Large intestine (tissue), 3 donors: ENCODE data around the gene SESN1. TPM values are rescaled to one million over a fixed set of nuclear protein-coding genes. Genes with fewer than 3 reads are reported as not detected.
"Not testable (repeated sequence)": the region's sequence is repeated elsewhere in the genome, so short reads cannot be mapped to it uniquely, and the experiment has no call there.

Experiments
- DNase-seq, 2 donors: peaks; one replicate each; pipeline versions ENCODE4 v3.0.0 to v3.0.0-alpha.2; 2013
- H3K27ac ChIP-seq: one replicate; pipeline ENCODE4 v1.5.1; 2013; ENCODE audit warnings: low read length
- H3K27me3 ChIP-seq: 2 replicates; pipeline ENCODE4 v1.6.1; 2013; ENCODE audit warnings: low read length; ENCODE audit not compliant: control insufficient read depth, insufficient read depth
- H3K36me3 ChIP-seq: 2 replicates; pipeline ENCODE4 v1.6.1; 2013; ENCODE audit warnings: low read length; ENCODE audit not compliant: control insufficient read depth, insufficient read depth
- H3K4me1 ChIP-seq: one replicate; pipeline ENCODE4 v1.6.1; 2013; ENCODE audit warnings: low read length; ENCODE audit not compliant: control insufficient read depth, insufficient read depth
- H3K4me3 ChIP-seq: one replicate; pipeline ENCODE4 v1.5.1; 2013; ENCODE audit warnings: low read length
- H3K9me3 ChIP-seq: one replicate; pipeline ENCODE4 v1.6.1; 2013; ENCODE audit warnings: mild to moderate bottlenecking, low read depth, low read length, moderate library complexity; ENCODE audit not compliant: control insufficient read depth
- WGBS: methylation state at CpG from one replicate; pipeline ENCODE4 v1.1.5; 2013; ENCODE audit warnings: low lambda C conversion rate; ENCODE audit not compliant: insufficient coverage; 5-methylcytosine and 5-hydroxymethylcytosine counted together
- polyA plus RNA-seq: library from polyadenylated mRNA; unstranded; fragments of 120-200 nt; gene quantifications from one replicate; pipeline ENCODE4 v1.2.1, GENCODE V29; 2013

SESN1 gene
- polyA plus RNA-seq, 1 donor, result 48.4 TPM

GRCh38 chr6:108988296-108988695, 106.3 kb downstream of the SESN1 start:
- Histone ChIP-seq H3K27me3 (no peaks in the 10 kb centered on the region), H3K4me3 (no peak overlapping the region), H3K27ac (no peak overlapping the region), H3K4me1 (peaks cover 20% of the 10 kb centered on the region), H3K9me3 (no peaks in the 10 kb centered on the region), H3K36me3 (peaks cover 47% of the 10 kb centered on the region)
- no CpG with 5 or more reads among the region's 3 CpGs for WGBS
- DNase-seq, result no peak

- H3K4me1 ChIP-seq, result peaks cover 20% of the 10 kb centered on the region
- no peak overlapping the region for H3K27ac ChIP-seq
- H3K27me3 ChIP-seq, result no peaks in the 10 kb centered on the region
- no peak overlapping the region for H3K4me3 ChIP-seq
- H3K9me3 ChIP-seq, result no peaks in the 10 kb centered on the region
- DNase-seq, result no peak
- H3K36me3 ChIP-seq, result peaks cover 40% of the 10 kb centered on the region
These were observed 107.5 kb downstream of the SESN1 start for GRCh38 chr6:108987156-108987555.

- no peaks in the 10 kb centered on the region for H3K9me3 ChIP-seq
- no peak overlapping the region for H3K27ac ChIP-seq
- H3K4me3 ChIP-seq, result no peak overlapping the region
- peaks cover 8% of the 10 kb centered on the region for H3K4me1 ChIP-seq
- H3K27me3 ChIP-seq, result no peaks in the 10 kb centered on the region
- peaks cover 23% of the 10 kb centered on the region for H3K36me3 ChIP-seq
- DNase-seq, result peak in 1 of 2 donors; percentile 20
These were observed 109.3 kb downstream of the SESN1 start for GRCh38 chr6:108985301-108985700.

GRCh38 chr6:108983151-108983550, 111.5 kb downstream of the SESN1 start:
- Histone ChIP-seq H3K27ac (no peak overlapping the region), H3K27me3 (no peaks in the 10 kb centered on the region), H3K4me1 (no peaks in the 10 kb centered on the region), H3K36me3 (peaks cover 7% of the 10 kb centered on the region), H3K9me3 (no peaks in the 10 kb centered on the region), H3K4me3 (no peak overlapping the region)
- WGBS, result 100% methylated on average over 1 of the region's 1 CpG
- no peak for DNase-seq

GRCh38 chr6:108982154-108983113, 112.2 kb downstream of the SESN1 start:
- H3K4me3 ChIP-seq, result no peak overlapping the region
- WGBS, result 100% methylated on average over 3 of the region's 10 CpGs
- no peaks in the 10 kb centered on the region for H3K4me1 ChIP-seq
- H3K27me3 ChIP-seq, result no peaks in the 10 kb centered on the region
- no peak for DNase-seq
- H3K9me3 ChIP-seq, result no peaks in the 10 kb centered on the region
- H3K27ac ChIP-seq, result no peak overlapping the region
- H3K36me3 ChIP-seq, result peaks cover 6% of the 10 kb centered on the region

- not testable (repeated sequence) for H3K27me3 ChIP-seq
- 100% methylated on average over 1 of the region's 1 CpG for WGBS
These were observed 116.0 kb downstream of the SESN1 start for GRCh38 chr6:108978638-108979037.

GRCh38 chr6:108974201-108974600, 120.4 kb downstream of the SESN1 start:
- no peaks in the 10 kb centered on the region for H3K27me3 ChIP-seq
- peaks cover 6% of the 10 kb centered on the region for H3K4me1 ChIP-seq
- no peak overlapping the region for H3K27ac ChIP-seq
- H3K36me3 ChIP-seq, result no peaks in the 10 kb centered on the region
- H3K4me3 ChIP-seq, result no peak overlapping the region
- DNase-seq, result no peak
- WGBS, result 100% methylated on average over 1 of the region's 1 CpG
- no peaks in the 10 kb centered on the region for H3K9me3 ChIP-seq

More at GRCh38 chr6:108978638-108979037, 116.0 kb downstream of the SESN1 start:
- H3K4me1 ChIP-seq, DNase-seq, H3K4me3 ChIP-seq, H3K9me3 ChIP-seq, H3K27ac ChIP-seq, H3K36me3 ChIP-seq: not testable (repeated sequence)

- no peak overlapping the region for H3K27ac ChIP-seq
- no peak overlapping the region for H3K4me3 ChIP-seq
- H3K36me3 ChIP-seq, result no peaks in the 10 kb centered on the region
- DNase-seq, result no peak
- peaks cover 19% of the 10 kb centered on the region for H3K4me1 ChIP-seq
- no peaks in the 10 kb centered on the region for H3K27me3 ChIP-seq
- H3K9me3 ChIP-seq, result no peaks in the 10 kb centered on the region
- no CpG with 5 or more reads among the region's 2 CpGs for WGBS
These were observed 124.9 kb downstream of the SESN1 start for GRCh38 chr6:108969776-108970175.

- Histone ChIP-seq H3K27ac (no peak overlapping the region), H3K4me1 (peaks cover 19% of the 10 kb centered on the region), H3K27me3 (no peaks in the 10 kb centered on the region), H3K9me3 (no peaks in the 10 kb centered on the region), H3K4me3 (no peak overlapping the region), H3K36me3 (no peaks in the 10 kb centered on the region)
- no peak for DNase-seq
- no CpG with 5 or more reads among the region's 14 CpGs for WGBS
These were observed 126.0 kb downstream of the SESN1 start for GRCh38 chr6:108968325-108969316.
